ENCODE results near the gene SLC7A7. TPM values are rescaled to one million over a fixed set of nuclear protein-coding genes. Genes with fewer than 3 reads are reported as not detected.

The SLC7A7 gene
- total and polyA plus RNA-seq, 10 of the 15 experiments (the other 5 are each of a cell fraction or from before 2014, with no cell fraction given) = 27.8 to 79.2 (median 50.8) TPM

DNA sequence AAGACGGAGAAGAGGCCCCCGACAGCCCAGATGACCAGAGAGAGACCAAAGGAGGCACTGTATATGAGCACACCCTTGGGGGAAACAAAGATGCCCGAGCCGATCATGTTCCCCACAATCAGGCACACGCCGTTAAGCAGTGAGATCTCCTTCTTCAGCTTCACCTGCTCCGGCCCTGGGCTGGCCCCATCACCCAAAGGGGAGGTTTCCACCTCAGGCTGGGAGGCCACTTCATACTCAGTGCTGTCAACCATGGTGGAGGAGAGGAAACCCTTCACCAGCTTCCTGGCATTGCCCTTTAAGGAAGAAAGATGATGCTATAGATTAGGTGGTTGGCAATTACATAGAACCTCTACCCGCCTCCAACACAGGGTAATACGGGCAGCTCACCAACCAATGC, 2.1 kb downstream of the SLC7A7 start:
- Histone ChIP-seq H3K36me3 (ENCODE audit: control insufficient read depth in 2 of 2, insufficient read depth in 2 of 2, low read length in 1 of 2) (no peaks in the 10 kb centered on the region), H4K20me1 (ENCODE audit: control insufficient read depth, insufficient read depth) (no peaks in the 10 kb centered on the region), H2AFZ (ENCODE audit: control insufficient read depth, low read depth, low read length) (no peak overlapping the region), H3K4me1 (ENCODE audit: control insufficient read depth, insufficient read depth, low read length) (peaks cover 24% of the 10 kb centered on the region), H3K79me2 (ENCODE audit: control insufficient read depth, insufficient read depth, low read length) (peaks cover 50% of the 10 kb centered on the region), H3K27ac (ENCODE audit: control insufficient read depth, insufficient read depth) (peak overlapping the region; percentile 61), H3K9ac (ENCODE audit: control insufficient read depth, insufficient read depth, low read length) (peak overlapping the region; percentile 60), H3K4me3 (peak overlapping the region; percentile 61), H3K27me3 (replicated peaks in 1 of 2; ENCODE audit: control insufficient read depth in 2 of 2, insufficient read depth in 2 of 2, low read length in 1 of 2) (no peaks in the 10 kb centered on the region), H3K9me3 (replicated peaks; ENCODE audit: control insufficient read depth, insufficient read depth, low read length) (no peaks in the 10 kb centered on the region), H3K4me2 (ENCODE audit: control insufficient read depth, insufficient read depth) (peak overlapping the region; percentile 86)
- ATAC-seq (peak; percentile 16), FAIRE-seq (no peak), DNase-seq (ENCODE audit: low read depth, low spot score) (no peak)
- in situ Hi-C loops (cut with MboI) (no loop called here), intact Hi-C loops (cut with micrococcal nuclease; ENCODE audit: unreplicated experiment) (no loop called here)
- RAD21 ChIA-PET (ENCODE audit: unreplicated experiment) = interaction anchor here (0.9 to 14.2 kb wide), 11 partner anchors 9 to 321 kb away, joined by 3 to 219 read pairs (median 5); partner anchors contain the start of gene OXA1L
- CTCF ChIA-PET = interaction anchor here (0.6 to 15.1 kb wide), 16 partner anchors 10 to 248 kb away, joined by 3 to 324 read pairs (median 5); no protein-coding TSS in a partner anchor
- TF ChIP-seq, protein P1, sequence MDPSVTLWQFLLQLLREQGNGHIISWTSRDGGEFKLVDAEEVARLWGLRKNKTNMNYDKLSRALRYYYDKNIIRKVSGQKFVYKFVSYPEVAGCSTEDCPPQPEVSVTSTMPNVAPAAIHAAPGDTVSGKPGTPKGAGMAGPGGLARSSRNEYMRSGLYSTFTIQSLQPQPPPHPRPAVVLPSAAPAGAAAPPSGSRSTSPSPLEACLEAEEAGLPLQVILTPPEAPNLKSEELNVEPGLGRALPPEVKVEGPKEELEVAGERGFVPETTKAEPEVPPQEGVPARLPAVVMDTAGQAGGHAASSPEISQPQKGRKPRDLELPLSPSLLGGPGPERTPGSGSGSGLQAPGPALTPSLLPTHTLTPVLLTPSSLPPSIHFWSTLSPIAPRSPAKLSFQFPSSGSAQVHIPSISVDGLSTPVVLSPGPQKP (IDR thresholded peaks at IDR 0.05; ENCODE audit: low read depth, low read length) = no peak
- TF ChIP-seq, protein P2, sequence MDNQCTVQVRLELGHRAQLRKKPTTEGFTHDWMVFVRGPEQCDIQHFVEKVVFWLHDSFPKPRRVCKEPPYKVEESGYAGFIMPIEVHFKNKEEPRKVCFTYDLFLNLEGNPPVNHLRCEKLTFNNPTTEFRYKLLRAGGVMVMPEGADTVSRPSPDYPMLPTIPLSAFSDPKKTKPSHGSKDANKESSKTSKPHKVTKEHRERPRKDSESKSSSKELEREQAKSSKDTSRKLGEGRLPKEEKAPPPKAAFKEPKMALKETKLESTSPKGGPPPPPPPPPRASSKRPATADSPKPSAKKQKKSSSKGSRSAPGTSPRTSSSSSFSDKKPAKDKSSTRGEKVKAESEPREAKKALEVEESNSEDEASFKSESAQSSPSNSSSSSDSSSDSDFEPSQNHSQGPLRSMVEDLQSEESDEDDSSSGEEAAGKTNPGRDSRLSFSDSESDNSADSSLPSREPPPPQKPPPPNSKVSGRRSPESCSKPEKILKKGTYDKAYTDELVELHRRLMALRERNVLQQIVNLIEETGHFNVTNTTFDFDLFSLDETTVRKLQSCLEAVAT (IDR thresholded peaks at IDR 0.05) = 0 out of 2 replicates have a peak, but pooled peaks have one; percentile 6
- POLR2A ChIA-PET = interaction anchor here (0.6 to 17.5 kb wide), 9 partner anchors 10 to 333 kb away, joined by 3 to 245 read pairs (median 4); partner anchors contain the start of gene OXA1L
- SMC1A ChIA-PET (ENCODE audit: uncharacterized antibody, unreplicated experiment) = interaction anchor here (0.6 to 16.0 kb wide), 13 partner anchors 10 to 243 kb away, joined by 3 to 395 read pairs (median 4); partner anchors contain the start of genes LRP10, MRPL52 and OXA1L
- no TSS peak for BruUV-seq (replicated peaks)
- 97% methylated on average over 9 of the region's 9 CpGs for WGBS (ENCODE audit: insufficient coverage, insufficient replicate concordance, low lambda C conversion rate, missing lambda C conversion rate)

Measured in GM12878 (cell line).